CD14-positive monocyte (primary cell): ENCODE data around the gene FASTK. TPM values are rescaled to one million over a fixed set of nuclear protein-coding genes. Genes with fewer than 3 reads are reported as not detected.
"Not testable (repeated sequence)": the region's sequence is repeated elsewhere in the genome, so short reads cannot be mapped to it uniquely, and the experiment has no call there.

Experiments
- DNase-seq, 3 donors: peaks; one replicate each; pipeline ENCODE4 v3.0.0-alpha.2; 2011 to 2022
- H2AFZ ChIP-seq: 2 replicates; pipeline ENCODE4 v1.6.0; 2012; ENCODE audit warnings: mild to moderate bottlenecking, low read depth, low read length, inconsistent platforms; ENCODE audit not compliant: insufficient read depth, poor library complexity, severe bottlenecking
- H3K27ac ChIP-seq, 2 donors: 1 replicate in 1 of 2; 2 replicates in 1 of 2; pipeline ENCODE4 v1.5.1; 2012 to 2013; ENCODE audit warnings: low read length in 2 of 2, control low read depth in 1 of 2, inconsistent platforms in 1 of 2, low read depth in 1 of 2, mild to moderate bottlenecking in 1 of 2
- H3K27me3 ChIP-seq, 2 donors: one replicate each; pipeline versions ENCODE4 v1.6.0 to v1.6.1; 2011 to 2013; ENCODE audit warnings: low read length in 2 of 2; ENCODE audit not compliant: control insufficient read depth in 2 of 2, insufficient read depth in 2 of 2
- H3K36me3 ChIP-seq, 2 donors: replicated peaks in 1 of 2; 1 replicate in 1 of 2; 2 replicates in 1 of 2; pipeline versions ENCODE4 v1.5.1 to v1.6.1; 2012 to 2013; ENCODE audit warnings: low read length in 2 of 2, control low read depth in 1 of 2, inconsistent platforms in 1 of 2, mild to moderate bottlenecking in 1 of 2; ENCODE audit not compliant: insufficient read depth in 2 of 2, control insufficient read depth in 1 of 2
- H3K4me1 ChIP-seq, 2 donors: 1 replicate in 1 of 2; 2 replicates in 1 of 2; pipeline versions ENCODE4 v1.5.1 to v1.6.1; 2012 to 2013; ENCODE audit warnings: low read length in 2 of 2, control low read depth in 1 of 2, inconsistent platforms in 1 of 2, mild to moderate bottlenecking in 1 of 2, moderate library complexity in 1 of 2; ENCODE audit not compliant: insufficient read depth in 2 of 2, control insufficient read depth in 1 of 2
- H3K4me2 ChIP-seq: replicated peaks from 2 replicates; pipeline ENCODE3; 2012; ENCODE audit warnings: low read length, moderate library complexity, mild to moderate bottlenecking; ENCODE audit not compliant: poor library complexity, severe bottlenecking; ENCODE audit errors: extremely low read depth
- H3K4me3 ChIP-seq, 3 experiments: fragments of 200-600 bp in 1 of 3; sonication (generic) in 1 of 3; replicated peaks in 1 of 3; 1 replicate in 2 of 3; 2 replicates in 1 of 3; pipeline ENCODE4 v1.5.1; 2011 to 2013; ENCODE audit warnings: low read length in 3 of 3, mild to moderate bottlenecking in 3 of 3, control low read depth in 2 of 3, low read depth in 2 of 3, inconsistent platforms in 1 of 3, moderate library complexity in 1 of 3
- H3K79me2 ChIP-seq: 2 replicates; pipeline ENCODE4 v1.6.0; 2012; ENCODE audit warnings: mild to moderate bottlenecking, control low read depth, inconsistent platforms, low read length, moderate library complexity; ENCODE audit not compliant: insufficient read depth
- H3K9ac ChIP-seq: 2 replicates; pipeline ENCODE4 v1.6.0; 2017; ENCODE audit warnings: low read length, mild to moderate bottlenecking; ENCODE audit not compliant: insufficient read depth, poor library complexity, severe bottlenecking
- H3K9me3 ChIP-seq, 2 donors: replicated peaks in 1 of 2; 1 replicate in 1 of 2; 2 replicates in 1 of 2; pipeline versions ENCODE4 v1.5.1 to v1.6.1; 2012 to 2013; ENCODE audit warnings: low read length in 2 of 2, control low read depth in 1 of 2; ENCODE audit not compliant: control insufficient read depth in 1 of 2, insufficient read depth in 1 of 2
- H4K20me1 ChIP-seq: 2 replicates; pipeline ENCODE4 v1.6.0; 2012; ENCODE audit warnings: mild to moderate bottlenecking, low read length, control low read depth, moderate library complexity; ENCODE audit not compliant: insufficient read depth
- H3K27ac Mint-ChIP-seq, 7 donors: one replicate each; pipeline ENCODE4 v1.8.0; 2020; ENCODE audit warnings: mild to moderate bottlenecking in 7 of 7, mixed read lengths in 7 of 7, moderate library complexity in 6 of 7, inconsistent platforms in 2 of 7
- H3K27me3 Mint-ChIP-seq, 3 donors: one replicate each; pipeline ENCODE4 v1.8.0; 2021 to 2022; ENCODE audit warnings: low read depth in 3 of 3, mild to moderate bottlenecking in 3 of 3, mixed read lengths in 3 of 3, moderate library complexity in 3 of 3, inconsistent platforms in 1 of 3
- H3K36me3 Mint-ChIP-seq, 2 donors: one replicate each; pipeline ENCODE4 v1.8.0; 2020; ENCODE audit warnings: mixed read lengths in 2 of 2, inconsistent platforms in 1 of 2, mild to moderate bottlenecking in 1 of 2
- H3K4me1 Mint-ChIP-seq: one replicate; pipeline ENCODE4 v1.8.0; 2020; ENCODE audit warnings: mild to moderate bottlenecking, mixed read lengths
- H3K4me3 Mint-ChIP-seq, 2 donors: one replicate each; pipeline ENCODE4 v1.8.0; 2020; ENCODE audit warnings: mild to moderate bottlenecking in 2 of 2, mixed read lengths in 2 of 2, moderate library complexity in 1 of 2
- H3K9me3 Mint-ChIP-seq, 7 donors: one replicate each; pipeline ENCODE4 v1.8.0; 2020 to 2022; ENCODE audit warnings: mixed read lengths in 7 of 7, mild to moderate bottlenecking in 6 of 7, moderate library complexity in 6 of 7, inconsistent platforms in 2 of 7
- CTCF ChIP-seq: fragments of 200-600 bp; IDR thresholded peaks from one replicate; pipeline ENCODE4 v1.8.0; 2022; ENCODE audit warnings: antibody characterized with exemption, mild to moderate bottlenecking
- WGBS: methylation state at CpG from one replicate; pipeline ENCODE4 v1.1.5; 2013; ENCODE audit warnings: missing lambda C conversion rate; ENCODE audit not compliant: insufficient coverage; 5-methylcytosine and 5-hydroxymethylcytosine counted together
- intact Hi-C, 2 donors: fragments of 100-400 bp; cut with micrococcal nuclease; formaldehyde crosslinking; loops; one replicate each; pipeline versions ENCODE4 v1.15.0 to v1.15.1; 2023
- polyA plus RNA-seq, 3 donors: library from polyadenylated mRNA; depleted of rRNA in 1 of 3; unstranded in 2 of 3; stranded (reverse) in 1 of 3; fragments of 300-500 nt in 2 of 3; fragments of >200 nt in 1 of 3; fragmentation: Illumina TruSeq in 2 of 3; gene quantifications; 1 replicate in 2 of 3; 2 replicates in 1 of 3; pipeline ENCODE4 v1.2.3, GENCODE V29; 2012 to 2021

FASTK gene
- polyA plus RNA-seq, 3 donors, result 34.7 to 110 (median 38.6) TPM

GRCh38 chr7:151028948-151029501 lies 51.6 kb downstream of the FASTK start:
- no peaks in the 10 kb centered on the region for H4K20me1 ChIP-seq
- intact Hi-C loops, result loop anchor here in 1 of 2 donors (2.0 to 5.0 kb wide), 2 partner anchors 60 to 83 kb away; no protein-coding TSS in a partner anchor
- Mint-ChIP-seq H3K4me1 (peaks cover 25% of the 10 kb centered on the region), H3K36me3 (peaks cover 6 to 15% of the 10 kb centered on the region in 2 donors), H3K27ac (peak overlapping the region; percentile 91 to 95 (median 94)), H3K4me3 (peak overlapping the region; percentile 91 to 94), H3K27me3 (peaks cover 2 to 18% (median 6%) of the 10 kb centered on the region in 3 donors), H3K9me3 (peaks cover 0 to 2% (median 0%) of the 10 kb centered on the region in 7 donors)
- H3K4me1 ChIP-seq, result peaks cover 14 to 18% of the 10 kb centered on the region in 2 donors
- peak overlapping the region; percentile 74 for H3K4me2 ChIP-seq
- H3K9me3 ChIP-seq, result no peaks in the 10 kb centered on the region
- peak overlapping the region; percentile 89 for H2AFZ ChIP-seq
- peaks cover 4% of the 10 kb centered on the region for H3K79me2 ChIP-seq
- H3K36me3 ChIP-seq, result peaks cover 0 to 4% of the 10 kb centered on the region in 2 donors
- DNase-seq, result no peak
- H3K9ac ChIP-seq, result peak overlapping the region; percentile 71
- peak overlapping the region; percentile 53 to 98 (median 96) for H3K4me3 ChIP-seq
- peak overlapping the region; percentile 71 to 81 for H3K27ac ChIP-seq
- WGBS, result 77% methylated on average over 14 of the region's 17 CpGs
- TF ChIP-seq CTCF, result no peak
- peaks cover 0 to 4% of the 10 kb centered on the region in 2 donors for H3K27me3 ChIP-seq

GRCh38 chr7:151028131-151028947 lies 52.3 kb downstream of the FASTK start, which contains the start of gene ABCB8:
ABCB8 (plus strand) TSS chr7:151028450; CDS start chr7:151028516, 66 bp downstream.
- TF ChIP-seq CTCF, result peak; percentile 64

GRCh38 chr7:151027728-151028130 lies 52.9 kb downstream of the FASTK start:
- not testable (repeated sequence) for DNase-seq, H3K36me3 ChIP-seq, H4K20me1 ChIP-seq, H3K9me3 Mint-ChIP-seq, H3K9me3 ChIP-seq, H3K27me3 ChIP-seq, H3K79me2 ChIP-seq
- Mint-ChIP-seq H3K4me3 (peak overlapping the region; percentile 91 to 94), H3K4me1 (peaks cover 22% of the 10 kb centered on the region), H3K36me3 (peaks cover 6 to 11% of the 10 kb centered on the region in 2 donors), H3K27me3 (peaks cover 6 to 28% (median 8%) of the 10 kb centered on the region in 3 donors), H3K27ac (peak overlapping the region; percentile 91 to 97 (median 95))
- Histone ChIP-seq H2AFZ (peak overlapping the region; percentile 89), H3K9ac (peak overlapping the region; percentile 45), H3K4me3 (peak overlapping the region; percentile 53 to 98 (median 96)), H3K4me2 (peak overlapping the region; percentile 74), H3K4me1 (peaks cover 14 to 18% of the 10 kb centered on the region in 2 donors), H3K27ac (peak overlapping the region; percentile 71 to 81)
- 40% methylated on average over 4 of the region's 16 CpGs for WGBS
- intact Hi-C loops, result loop anchor here in 1 of 2 donors (2.0 to 5.0 kb wide), 2 partner anchors 61 to 85 kb away; no protein-coding TSS in a partner anchor

More at GRCh38 chr7:151028131-151028947, 52.3 kb downstream of the FASTK start, which contains the start of gene ABCB8:
- Histone ChIP-seq H3K79me2 (peaks cover 4% of the 10 kb centered on the region), H3K9ac (peak within 1 kb of the TSS; percentile 71), H3K4me1 (peaks cover 14 to 18% of the 10 kb centered on the region in 2 donors), H3K27me3 (peaks cover 0 to 4% of the 10 kb centered on the region in 2 donors), H3K4me3 (peak within 1 kb of the TSS; percentile 53 to 98 (median 96)), H3K4me2 (peak within 1 kb of the TSS; percentile 74), H3K27ac (peak within 1 kb of the TSS; percentile 71 to 81), H3K9me3 (no peaks in the 10 kb centered on the region), H2AFZ (peak within 1 kb of the TSS; percentile 89), H4K20me1 (no peaks in the 10 kb centered on the region), H3K36me3 (no peaks in the 10 kb centered on the region)
- Mint-ChIP-seq H3K27ac (peak within 1 kb of the TSS; percentile 91 to 97 (median 95)), H3K27me3 (peaks cover 3 to 22% (median 6%) of the 10 kb centered on the region in 3 donors), H3K9me3 (peaks cover 0 to 2% (median 0%) of the 10 kb centered on the region in 7 donors), H3K4me3 (peak within 1 kb of the TSS; percentile 91 to 94), H3K4me1 (peaks cover 25% of the 10 kb centered on the region), H3K36me3 (peaks cover 6 to 15% of the 10 kb centered on the region in 2 donors)
- intact Hi-C loops, result loop anchor here in 1 of 2 donors (2.0 to 5.0 kb wide), 2 partner anchors 60 to 84 kb away; no protein-coding TSS in a partner anchor
- under 1% methylated on average over 46 of the region's 53 CpGs for WGBS
- DNase-seq, result peak; percentile 97 to 98 (median 98)
